Measurements from ENCODE around the gene CDH2. TPM values are rescaled to one million over a fixed set of nuclear protein-coding genes. Genes with fewer than 3 reads are reported as not detected.

CDH2 gene
- total and polyA plus RNA-seq, 2 experiments from 2014 or later, result 14.7 to 36.9 TPM

DNA sequence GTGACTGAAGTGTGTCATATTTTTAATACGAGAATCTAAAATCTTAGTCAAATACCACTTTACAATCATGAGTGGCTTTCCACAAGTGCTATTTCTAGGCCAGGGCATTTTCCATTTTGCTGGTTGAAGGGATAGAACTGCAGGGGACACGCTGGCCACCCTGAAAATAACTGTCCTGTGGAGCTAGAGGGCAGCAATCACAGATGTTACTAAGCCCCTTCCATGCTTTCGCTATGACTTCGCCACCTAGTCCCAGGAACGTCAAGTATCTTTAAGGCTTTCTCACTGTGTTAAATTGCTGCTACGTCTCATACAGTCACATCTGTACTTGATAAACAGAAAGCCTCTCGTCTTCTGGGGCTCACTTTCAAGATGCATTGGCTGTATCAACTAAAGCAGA lies 171.8 kb downstream of the CDH2 start:
- Histone ChIP-seq H3K36me3 (ENCODE audit: insufficient read depth) (no peaks in the 10 kb centered on the region), H3K9me2 (ENCODE audit: insufficient read depth) (no peaks in the 10 kb centered on the region), H3K27ac (ENCODE audit: low read depth) (no peak overlapping the region), H2AFZ (no peak overlapping the region), H3K4me1 (ENCODE audit: insufficient read depth) (no peaks in the 10 kb centered on the region), H3K27me3 (ENCODE audit: insufficient read depth) (no peaks in the 10 kb centered on the region), H3F3A (replicated peaks; ENCODE audit: low read depth) (no peaks in the 10 kb centered on the region), H3K79me2 (replicated peaks; ENCODE audit: insufficient read depth) (no peaks in the 10 kb centered on the region), H4K20me1 (replicated peaks; ENCODE audit: insufficient read depth) (no peaks in the 10 kb centered on the region), H3K4me3 (no peak overlapping the region), H3K4me2 (no peak overlapping the region)
- TF ChIP-seq NANOG (IDR thresholded peaks at IDR 0.05; ENCODE audit: borderline replicate concordance) (no peak), ZNF114 (CRISPR knock-in tag; IDR thresholded peaks at IDR 0.05) (no peak), POLR2AphosphoS5 (IDR thresholded peaks at IDR 0.05; ENCODE audit: low read depth) (no peak)
- TF ChIP-seq, protein P1, sequence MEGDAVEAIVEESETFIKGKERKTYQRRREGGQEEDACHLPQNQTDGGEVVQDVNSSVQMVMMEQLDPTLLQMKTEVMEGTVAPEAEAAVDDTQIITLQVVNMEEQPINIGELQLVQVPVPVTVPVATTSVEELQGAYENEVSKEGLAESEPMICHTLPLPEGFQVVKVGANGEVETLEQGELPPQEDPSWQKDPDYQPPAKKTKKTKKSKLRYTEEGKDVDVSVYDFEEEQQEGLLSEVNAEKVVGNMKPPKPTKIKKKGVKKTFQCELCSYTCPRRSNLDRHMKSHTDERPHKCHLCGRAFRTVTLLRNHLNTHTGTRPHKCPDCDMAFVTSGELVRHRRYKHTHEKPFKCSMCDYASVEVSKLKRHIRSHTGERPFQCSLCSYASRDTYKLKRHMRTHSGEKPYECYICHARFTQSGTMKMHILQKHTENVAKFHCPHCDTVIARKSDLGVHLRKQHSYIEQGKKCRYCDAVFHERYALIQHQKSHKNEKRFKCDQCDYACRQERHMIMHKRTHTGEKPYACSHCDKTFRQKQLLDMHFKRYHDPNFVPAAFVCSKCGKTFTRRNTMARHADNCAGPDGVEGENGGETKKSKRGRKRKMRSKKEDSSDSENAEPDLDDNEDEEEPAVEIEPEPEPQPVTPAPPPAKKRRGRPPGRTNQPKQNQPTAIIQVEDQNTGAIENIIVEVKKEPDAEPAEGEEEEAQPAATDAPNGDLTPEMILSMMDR (conservative IDR thresholded peaks at IDR 0.05; ENCODE audit: low read depth in 2 of 2), result peak in 1 of 2 experiments; percentile 58; a peak in 2 of 4 replicates
- DNase-seq (ENCODE audit: low spot score) (peak; percentile 23), ATAC-seq (peak; percentile 30; the same call in 2 of the 3 replicates)
- Mint-ChIP-seq H3K4me1 (no peaks in the 10 kb centered on the region), H3K36me3 (ENCODE audit: low read depth) (no peaks in the 10 kb centered on the region; the same call in 2 of the 3 replicates), H3K9me3 (no peaks in the 10 kb centered on the region; the same call in 2 of the 3 replicates), H3K27me3 (ENCODE audit: insufficient read depth, low read depth, poor library complexity) (no peaks in the 10 kb centered on the region), H3K27ac (no peak overlapping the region), H3K4me3 (no peak overlapping the region)

- H3K4me3 Mint-ChIP-seq, result no peak overlapping the region
- no peaks in the 10 kb centered on the region for H3K9me2 ChIP-seq (ENCODE audit: insufficient read depth)
- no peaks in the 10 kb centered on the region for H3K36me3 ChIP-seq (ENCODE audit: insufficient read depth)
- H4K20me1 ChIP-seq (replicated peaks; ENCODE audit: insufficient read depth), result no peaks in the 10 kb centered on the region
- no peaks in the 10 kb centered on the region; the same call in 2 of the 3 replicates for H3K36me3 Mint-ChIP-seq (ENCODE audit: low read depth)
- no peak overlapping the region for H2AFZ ChIP-seq
- no peaks in the 10 kb centered on the region for H3K79me2 ChIP-seq (replicated peaks; ENCODE audit: insufficient read depth)
- no peaks in the 10 kb centered on the region for H3F3A ChIP-seq (replicated peaks; ENCODE audit: low read depth)
- no peaks in the 10 kb centered on the region for H3K4me1 ChIP-seq (ENCODE audit: insufficient read depth)
- DNase-seq (ENCODE audit: low spot score), result no peak
- no peaks in the 10 kb centered on the region for H3K27me3 ChIP-seq (ENCODE audit: insufficient read depth)
- TF ChIP-seq NANOG (IDR thresholded peaks at IDR 0.05; ENCODE audit: borderline replicate concordance) (no peak), REST (IDR thresholded peaks at IDR 0.05; ENCODE audit: unreplicated experiment) (no peak), EZH2 (IDR thresholded peaks at IDR 0.05; ENCODE audit: low read depth, unreplicated experiment) (no peak), ZNF331 (CRISPR knock-in tag; IDR thresholded peaks at IDR 0.05; ENCODE audit: low read depth) (no peak)
- H3K4me1 Mint-ChIP-seq, result no peaks in the 10 kb centered on the region
- no peak overlapping the region for H3K27ac Mint-ChIP-seq
- no peak overlapping the region for H3K4me2 ChIP-seq
- ATAC-seq, result no peak
- no peaks in the 10 kb centered on the region for H3K27me3 Mint-ChIP-seq (ENCODE audit: insufficient read depth, low read depth, poor library complexity)
- no peaks in the 10 kb centered on the region; the same call in 2 of the 3 replicates for H3K9me3 Mint-ChIP-seq
- H3K27ac ChIP-seq (ENCODE audit: low read depth), result no peak overlapping the region
- no peak overlapping the region for H3K4me3 ChIP-seq
These were observed 172.3 kb downstream of the CDH2 start for GRCh38 chr18:28004606-28005005.
